GM12891 (cell line): ENCODE measurements around the gene KRT222.

Source experiments
- POLR2A ChIP-seq: IDR thresholded peaks from 2 replicates; pipeline ENCODE4 v1.6.1; 2011; ENCODE audit warnings: low read depth, low read length, control low read depth
- POLR2AphosphoS5 ChIP-seq: IDR thresholded peaks from 2 replicates; pipeline ENCODE4 v1.6.1; 2011; ENCODE audit warnings: low read depth, low read length, control low read depth
- POU2F2 ChIP-seq: IDR thresholded peaks from 2 replicates; pipeline ENCODE4 v1.6.1; 2011; ENCODE audit warnings: low read depth, mild to moderate bottlenecking, control low read depth, low read length, moderate library complexity
- SPI1 ChIP-seq: IDR thresholded peaks from 2 replicates; pipeline ENCODE4 v1.6.1; 2011; ENCODE audit warnings: low read depth, low read length, control low read depth

DNA sequence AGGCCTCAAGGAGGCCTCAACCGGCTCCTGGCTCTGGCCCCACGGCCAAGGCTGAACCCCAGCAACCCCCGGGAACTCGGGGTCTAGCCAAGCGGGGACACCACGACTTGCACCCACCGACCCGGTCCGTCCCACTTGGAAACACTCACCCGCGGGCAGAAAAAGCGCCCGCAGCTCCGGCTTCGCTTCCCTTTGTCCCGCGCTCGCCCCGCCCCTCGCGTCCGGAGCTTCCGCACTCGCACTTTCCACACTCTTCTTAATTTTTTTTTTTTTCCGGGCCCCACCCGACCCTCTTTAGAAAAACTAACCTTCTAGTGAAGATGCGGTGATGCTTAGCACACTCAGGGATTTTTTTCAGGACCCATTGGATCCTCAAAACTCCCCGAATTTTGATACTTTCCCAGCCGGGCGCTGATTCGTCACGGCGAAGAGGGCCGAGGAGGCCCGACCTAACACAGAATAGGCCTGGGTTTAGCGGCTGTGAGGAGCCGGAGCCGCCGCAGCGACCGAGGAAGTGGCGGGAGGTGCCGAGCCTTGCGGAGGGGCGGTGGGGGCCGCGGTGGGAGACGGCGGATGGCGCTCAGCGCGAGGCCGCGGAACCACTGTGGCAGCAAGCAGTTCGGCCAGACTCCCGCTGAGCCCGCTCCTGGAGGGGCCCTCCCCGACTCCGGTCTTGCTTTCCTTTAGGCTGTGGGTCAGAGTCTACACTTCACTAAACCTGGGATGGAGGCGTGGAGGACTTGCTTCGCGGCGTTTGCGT lies 17.2 kb downstream of the KRT222 start, which contains the start of gene SMARCE1:
- TF ChIP-seq POLR2AphosphoS5 (peak; percentile 54; the same call in 1 of the 2 replicates), POLR2A (peak; percentile 51), POU2F2 (no peak; the same call in 1 of the 2 replicates), SPI1 (peak; percentile 7; the same call in 1 of the 2 replicates)
